GM19043 (cell line): ENCODE measurements around the gene DCBLD2.
"Not testable (repeated sequence)": the region's sequence is repeated elsewhere in the genome, so short reads cannot be mapped to it uniquely, and the experiment has no call there.

ENCODE experiments used
- ATAC-seq: cut with Tn5 transposase; IDR thresholded peaks from one replicate; pipeline ENCODE4 v1.9.1; 2021; ENCODE audit warnings: low read depth; ENCODE audit not compliant: unreplicated experiment

The DCBLD2 gene

GRCh38 chr3:98839846-98840245, 61.6 kb downstream of the DCBLD2 start:
- ATAC-seq, result no peak

DNA sequence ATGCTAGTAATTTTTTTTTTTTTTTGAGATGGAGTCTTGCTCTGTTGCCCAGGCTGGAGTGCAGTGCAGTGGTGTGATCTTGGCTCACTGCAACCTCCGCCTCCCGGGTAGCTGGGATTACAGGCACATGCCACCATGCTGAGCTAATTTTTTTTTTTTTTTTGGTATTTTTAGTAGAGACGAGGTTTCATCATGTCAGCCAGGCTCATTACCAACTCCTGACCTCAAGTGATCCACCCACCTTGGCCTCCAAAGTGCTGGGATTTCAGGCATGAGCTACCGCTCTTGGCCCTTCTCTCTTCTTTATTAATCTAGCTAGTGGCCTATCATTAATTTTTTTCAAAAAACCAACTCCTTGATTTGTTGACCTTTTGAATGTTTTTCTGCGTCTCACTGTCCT, 70.4 kb downstream of the DCBLD2 start:
- not testable (repeated sequence) for ATAC-seq

DNA sequence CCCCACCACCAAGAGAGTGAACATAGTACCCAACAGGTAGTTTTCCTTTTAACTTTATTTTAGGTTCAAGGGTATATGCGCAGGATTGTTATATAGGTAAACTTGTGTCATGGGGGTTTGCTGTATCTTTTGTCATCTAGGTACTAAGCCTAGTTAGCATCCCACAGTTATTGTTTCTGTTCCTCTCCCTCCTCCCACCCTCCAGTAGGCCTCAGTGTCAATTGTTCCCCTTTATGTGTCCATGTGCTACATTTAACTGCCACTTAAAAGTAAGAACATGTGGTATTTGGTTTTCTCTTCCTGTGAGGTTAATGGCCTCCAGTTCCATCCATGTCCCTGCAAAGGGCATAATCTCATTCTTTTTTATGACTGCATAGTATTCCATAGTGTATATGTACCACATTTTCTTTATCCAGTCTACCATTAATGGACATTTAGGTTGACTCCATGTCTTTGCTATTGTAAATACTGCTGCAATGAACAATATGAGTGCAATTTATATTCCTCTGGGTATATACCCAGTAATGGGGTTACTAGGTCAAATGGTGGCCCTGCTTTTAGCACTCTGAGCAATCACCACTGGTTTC, 72.2 kb downstream of the DCBLD2 start:
- no peak for ATAC-seq

DNA sequence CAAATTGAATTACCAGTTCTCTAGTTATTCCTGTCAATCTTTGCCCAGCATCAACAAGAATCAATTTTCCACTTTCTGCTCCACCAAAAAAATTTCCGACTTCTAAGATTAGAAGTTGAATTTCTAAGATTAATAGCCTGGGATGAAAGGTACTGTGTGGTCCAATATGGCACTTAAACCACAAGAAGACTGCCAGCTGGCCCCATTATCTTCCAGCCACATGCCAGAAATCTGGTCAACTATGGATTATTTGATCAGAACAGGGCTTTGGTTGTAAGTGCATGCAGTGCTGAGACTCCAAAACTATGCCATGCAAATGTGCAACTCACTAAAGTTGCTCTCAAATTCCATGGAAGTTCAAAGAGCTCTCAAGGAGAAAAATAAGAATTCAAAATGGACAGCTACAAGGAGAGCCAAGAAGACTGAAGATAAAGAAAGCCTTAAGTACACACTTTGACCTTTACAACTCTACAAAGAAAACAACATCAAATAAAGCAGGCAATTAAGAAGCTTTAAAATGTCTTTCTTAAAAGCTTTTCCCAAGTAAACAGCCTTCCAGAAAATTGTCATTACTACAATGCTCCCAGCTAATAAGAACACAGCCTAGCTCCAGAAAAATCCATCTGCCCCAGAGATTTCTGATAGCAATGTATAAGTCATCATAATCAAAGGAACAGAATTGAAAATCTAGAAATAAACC, 74.1 kb downstream of the DCBLD2 start:
- ATAC-seq, result no peak

DNA sequence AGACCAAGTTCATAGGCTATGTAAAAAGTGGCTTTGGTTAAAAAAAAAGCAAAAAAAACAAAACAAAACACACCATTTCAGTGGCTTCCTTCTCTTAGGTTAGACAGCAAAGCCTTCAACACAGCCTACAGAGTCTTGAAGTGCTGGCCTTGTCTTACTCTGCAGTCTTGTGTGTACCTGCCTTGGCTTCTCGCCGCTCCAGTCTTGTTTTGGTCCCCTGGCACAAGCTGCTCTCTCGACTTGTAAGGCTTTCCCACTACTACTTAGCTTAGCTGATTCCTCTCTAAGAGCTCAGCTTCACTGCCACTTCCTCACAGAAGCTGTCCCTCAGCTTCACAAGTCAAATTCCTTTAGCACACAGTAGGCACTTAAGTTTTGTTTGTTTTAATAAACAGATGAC, 75.4 kb downstream of the DCBLD2 start:
- no peak for ATAC-seq

DNA sequence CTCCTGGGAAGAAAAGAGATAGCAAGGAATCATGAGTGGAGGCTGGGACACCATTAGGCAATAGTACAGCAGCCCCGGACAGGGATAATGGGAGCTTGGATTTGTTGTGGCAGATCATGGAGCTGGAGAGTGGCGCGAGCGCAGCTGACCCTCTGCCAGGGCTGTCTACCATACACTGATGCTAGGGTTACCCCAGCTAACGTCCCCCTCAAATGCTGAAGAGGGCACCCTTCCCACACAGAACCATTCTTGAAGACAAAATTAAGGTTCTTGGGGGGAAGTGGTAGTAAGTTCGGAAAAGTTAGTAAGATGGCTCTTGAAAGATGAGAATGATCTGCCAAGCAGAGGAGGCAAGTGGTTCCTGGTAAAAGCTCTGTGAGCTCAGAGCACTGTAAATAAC, 77.2 kb downstream of the DCBLD2 start:
- no peak for ATAC-seq

GRCh38 chr3:98823791-98824190, 77.7 kb downstream of the DCBLD2 start:
- ATAC-seq, result no peak

GRCh38 chr3:98821063-98821462, 80.4 kb downstream of the DCBLD2 start:
- ATAC-seq, result no peak

DNA sequence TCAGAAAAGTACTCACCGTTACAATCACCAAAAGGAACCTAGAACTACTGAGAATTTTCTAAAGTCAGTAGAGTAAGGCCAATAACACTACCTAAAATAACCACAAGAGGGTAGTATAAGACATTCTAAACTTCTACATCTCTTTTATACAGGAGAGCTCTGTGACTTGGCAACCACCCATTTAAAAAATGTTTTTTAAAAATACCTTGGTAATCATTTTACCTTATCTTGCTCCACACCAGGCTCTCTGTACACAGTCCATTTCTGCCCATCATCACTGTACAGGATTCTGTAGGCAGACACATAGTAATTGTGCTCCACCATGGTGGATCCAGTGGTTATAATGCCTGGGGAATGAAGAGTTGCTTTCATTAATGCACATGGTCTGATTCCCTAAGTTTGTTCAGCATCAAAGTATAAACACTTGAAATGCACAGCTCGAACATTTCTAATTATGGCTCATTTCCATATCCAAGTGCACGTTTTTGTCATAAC, 83.9 kb downstream of the DCBLD2 start:
- ATAC-seq, result peak; percentile 90

- no peak for ATAC-seq
Observed at GRCh38 chr3:98814817-98815420, 86.6 kb downstream of the DCBLD2 start.

DNA sequence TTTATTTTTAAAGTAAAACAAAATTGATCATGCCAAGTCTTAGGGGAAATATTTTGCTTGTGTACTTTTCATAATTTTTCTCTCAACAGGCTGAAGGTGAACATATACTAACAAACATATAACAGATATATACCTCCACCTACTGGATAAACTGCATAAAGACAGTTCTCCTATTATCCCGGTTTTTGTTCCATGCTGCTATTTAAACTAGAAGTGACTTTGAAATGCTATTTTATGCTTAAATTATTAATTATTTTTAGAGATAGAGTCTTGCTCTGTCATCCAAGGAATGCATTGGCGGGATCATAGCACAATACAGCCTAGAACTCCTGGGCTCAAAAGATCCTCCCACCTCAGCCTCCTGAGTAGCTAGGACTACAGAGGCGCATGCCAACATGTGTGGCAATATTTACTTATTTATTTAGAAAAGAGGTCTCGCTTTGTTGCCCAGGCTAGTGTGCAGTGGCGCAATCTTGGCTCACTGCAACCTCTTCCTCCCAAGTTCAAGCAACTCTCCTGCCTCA, 88.6 kb downstream of the DCBLD2 start:
- ATAC-seq, result no peak

DNA sequence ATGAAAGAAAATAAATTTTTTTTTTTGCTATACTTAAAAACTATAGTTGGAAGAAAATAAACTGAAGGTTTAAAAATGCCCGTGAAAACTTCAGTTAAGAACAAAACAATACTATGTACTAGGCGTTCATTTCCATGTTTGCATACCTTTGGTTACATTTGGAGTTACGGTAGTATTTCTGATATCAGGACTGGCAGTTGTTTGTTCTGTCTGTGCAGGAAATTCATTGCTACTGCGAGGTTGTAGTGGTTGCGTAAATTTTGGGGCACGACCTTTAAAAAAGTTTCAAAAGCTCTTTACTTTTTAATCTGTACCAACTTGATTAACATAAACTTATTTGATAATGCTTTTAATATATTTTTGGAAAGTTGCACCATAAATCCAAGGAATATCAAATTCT, 90.4 kb downstream of the DCBLD2 start:
- no peak for ATAC-seq

DNA sequence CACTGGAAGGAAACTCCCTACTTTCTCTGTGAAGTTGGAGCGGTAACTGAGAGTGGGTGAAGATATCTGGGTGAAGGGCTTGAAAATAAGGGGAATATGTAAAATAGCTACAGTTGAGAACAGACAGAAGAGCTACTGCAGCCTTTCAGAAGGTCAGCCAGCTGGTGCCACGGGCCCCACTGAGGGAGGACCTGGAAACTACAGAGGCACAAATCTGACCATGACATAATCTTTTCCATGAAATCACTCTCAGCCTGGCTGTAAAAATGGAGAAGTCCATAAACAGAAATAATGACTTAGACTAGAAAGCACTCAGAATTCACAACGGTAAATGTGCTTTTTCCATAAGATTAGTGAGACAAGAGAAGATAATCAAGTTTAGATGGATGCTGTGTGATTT, 91.9 kb downstream of the DCBLD2 start:
- ATAC-seq, result no peak

GRCh38 chr3:98808071-98808470, 93.4 kb downstream of the DCBLD2 start:
- no peak for ATAC-seq

- ATAC-seq, result no peak
Observed at GRCh38 chr3:98807561-98807960, 93.9 kb downstream of the DCBLD2 start.

GRCh38 chr3:98807011-98807410, 94.5 kb downstream of the DCBLD2 start:
- ATAC-seq, result no peak

GRCh38 chr3:98806521-98806920, 95.0 kb downstream of the DCBLD2 start:
- ATAC-seq, result no peak

- ATAC-seq, result no peak
Observed at GRCh38 chr3:98805571-98805970, 95.9 kb downstream of the DCBLD2 start.

- no peak for ATAC-seq
Observed at GRCh38 chr3:98801043-98801747, 100.3 kb downstream of the DCBLD2 start.

DNA sequence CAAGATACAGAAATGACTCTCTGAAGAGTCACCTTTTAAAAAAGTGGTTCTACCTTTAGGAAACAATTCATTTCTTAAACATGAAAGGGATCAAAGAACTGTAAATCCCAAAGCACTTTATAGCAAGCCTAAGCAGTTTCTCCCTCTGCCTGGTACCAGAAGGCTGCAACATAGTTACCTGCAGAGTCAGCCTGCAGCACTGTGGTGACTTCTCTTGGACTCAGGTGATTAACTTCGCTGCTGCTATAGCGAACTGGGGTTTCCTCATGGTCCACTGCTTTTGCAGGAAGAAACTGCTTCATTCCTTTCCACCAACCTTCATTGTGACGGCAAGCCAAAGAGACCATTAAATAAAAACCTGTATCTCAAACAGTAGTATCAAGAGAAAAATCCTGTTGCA, 101.1 kb downstream of the DCBLD2 start:
- ATAC-seq, result no peak

DNA sequence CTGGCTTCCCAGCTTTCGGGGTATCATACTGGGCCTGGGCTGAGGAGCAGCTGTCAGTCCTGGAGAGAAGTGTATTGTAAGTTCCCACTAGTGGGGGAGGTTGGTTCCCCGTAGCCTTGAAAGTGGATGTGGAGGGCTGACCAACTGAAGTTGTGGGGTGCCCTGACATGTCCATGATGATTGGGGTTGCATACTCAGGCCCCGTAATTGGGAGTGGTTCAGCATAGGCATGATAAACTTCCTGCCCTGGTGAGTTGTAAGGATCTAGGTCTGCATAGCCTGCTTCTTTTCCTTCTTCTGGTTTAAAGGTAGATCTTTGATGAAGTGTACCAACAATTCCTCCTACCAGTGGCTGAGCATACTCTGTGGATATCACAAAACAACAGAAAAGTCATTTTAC, 102.0 kb downstream of the DCBLD2 start:
- ATAC-seq, result no peak
